GM19395 (cell line): Measurements from ENCODE around the gene RNF208.

Source experiments
- ATAC-seq: cut with Tn5 transposase; IDR thresholded peaks from one replicate; pipeline ENCODE4 v1.9.1; 2021; ENCODE audit warnings: mild to moderate bottlenecking, moderate library complexity; ENCODE audit not compliant: unreplicated experiment

Gene RNF208

DNA sequence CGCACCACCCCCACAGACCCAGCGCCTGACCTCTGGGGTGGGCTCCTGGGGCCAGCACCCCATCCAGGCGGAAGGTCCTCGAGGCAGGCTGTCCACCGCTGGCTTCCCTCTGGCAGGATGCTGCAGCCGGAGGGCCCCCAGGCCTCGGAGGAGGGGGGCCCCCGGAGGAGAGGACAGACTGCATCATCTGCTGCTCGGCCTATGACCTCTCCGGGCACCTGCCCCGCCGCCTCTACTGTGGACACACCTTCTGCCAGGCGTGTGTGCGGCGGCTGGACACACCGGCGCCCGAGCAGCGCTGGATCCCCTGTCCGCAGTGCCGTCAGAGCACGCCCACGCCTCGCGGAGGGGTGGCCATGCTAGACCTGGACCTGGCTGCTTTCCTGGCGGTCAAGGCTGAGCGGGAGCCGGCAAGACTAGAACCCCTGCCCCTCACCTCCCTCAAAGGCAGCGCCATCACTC is 6.5 kb upstream of the RNF208 start:
- no peak for ATAC-seq

DNA sequence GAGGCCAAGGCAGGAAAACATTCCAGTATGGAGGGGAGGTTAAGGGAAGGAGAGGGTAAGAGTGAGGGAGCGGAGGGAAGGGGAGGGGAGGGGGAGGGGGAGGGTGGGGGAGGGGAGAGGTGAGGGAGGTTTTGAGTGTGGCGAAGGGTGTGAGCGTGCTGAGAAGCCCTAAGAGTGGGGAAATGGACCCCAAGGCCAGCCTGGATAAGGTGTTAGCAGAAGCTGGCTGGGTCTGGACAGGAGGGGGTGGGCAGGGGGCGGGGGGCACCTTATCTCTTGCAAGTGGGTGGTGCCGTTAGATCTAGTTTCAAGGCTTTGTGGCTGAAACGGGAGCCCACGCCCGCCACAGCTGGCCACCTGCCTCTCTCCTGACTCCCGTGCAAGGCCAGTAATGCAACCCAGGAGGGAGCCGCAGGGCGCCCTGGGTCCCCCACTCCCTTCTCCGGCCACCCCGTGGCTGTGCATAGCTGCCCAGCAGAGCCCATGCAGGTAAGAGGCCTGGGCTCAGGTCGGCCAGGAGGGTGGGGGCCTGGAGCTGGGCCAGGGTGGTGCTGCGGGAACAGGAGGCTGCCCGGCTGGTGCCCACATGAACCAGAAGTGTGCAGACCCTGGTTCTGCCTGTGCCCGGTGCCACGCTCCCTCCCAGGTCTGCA is 5.9 kb upstream of the RNF208 start:
- no peak for ATAC-seq

DNA sequence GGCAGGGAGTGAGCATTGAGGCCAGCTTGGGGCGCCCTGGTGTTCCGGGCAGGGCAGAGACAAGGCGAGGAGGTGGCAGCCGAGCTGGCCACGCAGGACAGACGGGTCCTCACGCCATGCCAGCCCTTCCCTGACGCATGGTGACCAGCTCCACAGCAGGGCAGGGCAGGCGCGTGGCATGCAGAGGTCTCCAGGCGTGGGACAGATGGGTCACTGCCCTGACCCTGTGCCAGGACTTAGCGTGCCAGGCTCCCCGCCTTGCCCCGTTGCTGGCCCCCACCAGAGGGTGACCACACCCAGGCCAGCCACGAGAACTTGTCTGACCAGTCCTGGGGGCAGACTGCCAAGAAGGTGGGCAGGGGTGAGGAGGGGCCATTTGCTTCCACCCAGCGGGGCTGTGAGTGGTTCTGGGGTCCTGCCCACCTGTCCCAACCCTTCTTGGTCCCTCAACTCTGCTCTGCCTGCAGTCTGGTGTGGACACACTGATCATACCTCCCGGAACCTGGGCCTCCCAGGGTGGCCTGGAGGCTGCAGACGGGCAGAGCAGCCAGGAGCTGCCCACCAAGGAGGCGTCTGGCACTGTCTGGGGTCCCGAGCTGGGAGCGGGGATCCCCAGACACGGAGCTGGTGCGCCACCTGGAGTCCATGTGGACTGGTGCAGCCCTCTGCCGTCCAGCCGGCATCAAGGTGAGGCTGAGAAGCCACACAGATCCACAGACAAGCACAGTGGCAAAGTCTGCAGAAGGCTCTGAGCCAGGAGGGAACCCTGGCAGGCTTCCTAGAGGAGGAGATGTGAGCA is 5.2 kb upstream of the RNF208 start, which contains the start of gene RNF224:
Gene RNF224, plus strand, starts transcription at position 449 of the 799 bp plus-strand sequence. CDS start 834 bp downstream, outside the sequence.
- ATAC-seq, result no peak

DNA sequence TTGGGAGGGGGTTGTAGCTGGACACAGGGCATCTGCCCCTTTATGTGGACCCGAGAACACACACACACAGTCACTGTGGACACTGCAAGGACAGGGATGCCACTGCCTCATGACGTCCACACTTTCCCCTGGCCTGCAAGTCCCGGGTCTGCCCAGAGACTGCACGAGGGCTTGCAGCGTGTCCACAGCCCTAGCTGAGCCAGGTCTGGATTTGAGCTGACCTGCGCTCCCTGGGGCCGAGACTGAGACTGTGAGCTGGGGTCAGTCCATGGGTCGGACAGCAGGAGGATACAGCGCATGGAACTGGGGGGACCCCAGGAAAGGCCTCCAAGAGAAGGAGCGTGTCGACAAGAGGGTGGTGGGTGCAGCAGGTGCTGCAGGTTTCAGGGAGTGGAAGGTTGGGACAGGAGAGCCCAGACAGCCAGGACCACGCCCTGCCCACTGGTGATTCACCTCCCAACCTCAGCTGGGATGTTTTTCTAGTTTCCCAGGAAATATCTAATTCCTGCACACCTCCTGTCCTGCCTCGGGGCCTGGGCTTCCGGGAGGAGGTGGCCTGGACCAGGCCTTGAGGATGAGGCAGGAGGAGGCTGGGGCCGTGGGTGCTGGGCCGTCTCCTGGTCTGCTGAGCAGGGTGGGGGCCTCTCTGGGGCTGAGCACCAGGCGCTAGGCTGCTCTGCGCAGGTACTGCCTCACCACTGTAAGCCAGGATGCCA is 4.5 kb upstream of the RNF208 start:
- ATAC-seq, result no peak

DNA sequence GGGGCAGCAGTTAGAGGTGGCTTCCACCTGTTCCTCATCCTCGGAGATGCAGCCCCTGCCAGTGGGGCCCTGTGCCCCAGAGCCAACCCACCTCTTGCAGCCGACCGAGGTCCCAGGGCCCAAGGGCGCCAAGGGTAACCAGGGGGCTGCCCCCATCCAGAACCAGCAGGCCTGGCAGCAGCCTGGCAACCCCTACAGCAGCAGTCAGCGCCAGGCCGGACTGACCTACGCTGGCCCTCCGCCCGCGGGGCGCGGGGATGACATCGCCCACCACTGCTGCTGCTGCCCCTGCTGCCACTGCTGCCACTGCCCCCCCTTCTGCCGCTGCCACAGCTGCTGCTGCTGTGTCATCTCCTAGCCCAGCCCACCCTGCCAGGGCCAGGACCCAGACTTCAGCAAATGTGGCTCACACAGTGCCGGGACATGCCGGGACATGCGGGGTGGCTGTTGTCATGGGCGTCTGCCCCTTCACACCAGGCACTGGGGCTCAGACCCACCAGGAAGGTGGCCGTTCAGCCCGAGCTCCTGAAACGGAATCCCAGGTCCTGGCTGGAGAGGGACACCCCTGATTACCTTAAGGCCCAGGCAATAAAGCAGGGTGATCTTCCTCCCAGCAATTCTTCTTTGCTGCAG is 3.8 kb upstream of the RNF208 start:
- no peak for ATAC-seq

DNA sequence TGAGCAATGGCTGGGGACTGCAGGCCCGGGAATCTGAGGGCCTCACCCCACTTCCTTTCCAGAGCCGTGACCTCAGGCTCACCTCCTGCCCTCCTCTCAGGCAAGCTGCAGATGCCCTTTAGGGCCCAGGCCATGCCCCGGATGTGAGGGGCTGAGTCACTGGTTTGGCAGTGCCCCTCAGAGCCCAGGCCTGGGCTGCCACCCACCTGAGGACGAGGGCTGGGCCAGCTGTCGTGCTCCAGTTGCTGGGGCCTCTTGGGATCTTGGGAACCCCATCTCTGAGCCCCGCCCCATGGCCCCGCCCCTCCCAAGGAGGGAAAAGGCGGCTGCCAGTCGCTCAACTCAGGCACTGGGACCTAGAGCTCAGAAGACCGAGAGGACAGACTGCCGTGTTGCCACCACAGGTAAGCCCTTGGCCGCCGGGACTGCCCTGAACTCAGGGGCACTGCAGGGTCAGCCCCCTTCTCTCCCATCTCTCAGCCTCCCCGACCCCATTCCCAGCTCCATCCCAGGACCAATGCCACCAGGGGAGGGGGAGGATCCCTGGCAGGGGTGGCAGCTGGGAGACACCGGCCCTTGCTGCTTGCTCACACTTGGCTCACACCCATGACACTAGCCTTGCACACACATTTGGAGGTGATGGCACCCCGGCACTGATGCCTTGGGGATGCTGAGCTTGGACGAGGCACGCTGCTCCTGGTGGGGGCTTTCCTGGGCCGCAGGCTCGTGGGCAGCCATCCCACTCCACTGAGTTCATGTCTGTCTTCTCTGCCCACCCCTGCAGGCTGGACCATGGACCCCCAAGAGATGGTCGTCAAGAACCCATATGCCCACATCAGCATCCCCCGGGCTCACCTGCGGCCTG is 3.0 kb upstream of the RNF208 start, which contains the start of gene CYSRT1:
Gene CYSRT1, plus strand, starts transcription at position 345 of the 865 bp plus-strand sequence. Its CDS starts 448 bp downstream, at position 793.
- ATAC-seq, result no peak

DNA sequence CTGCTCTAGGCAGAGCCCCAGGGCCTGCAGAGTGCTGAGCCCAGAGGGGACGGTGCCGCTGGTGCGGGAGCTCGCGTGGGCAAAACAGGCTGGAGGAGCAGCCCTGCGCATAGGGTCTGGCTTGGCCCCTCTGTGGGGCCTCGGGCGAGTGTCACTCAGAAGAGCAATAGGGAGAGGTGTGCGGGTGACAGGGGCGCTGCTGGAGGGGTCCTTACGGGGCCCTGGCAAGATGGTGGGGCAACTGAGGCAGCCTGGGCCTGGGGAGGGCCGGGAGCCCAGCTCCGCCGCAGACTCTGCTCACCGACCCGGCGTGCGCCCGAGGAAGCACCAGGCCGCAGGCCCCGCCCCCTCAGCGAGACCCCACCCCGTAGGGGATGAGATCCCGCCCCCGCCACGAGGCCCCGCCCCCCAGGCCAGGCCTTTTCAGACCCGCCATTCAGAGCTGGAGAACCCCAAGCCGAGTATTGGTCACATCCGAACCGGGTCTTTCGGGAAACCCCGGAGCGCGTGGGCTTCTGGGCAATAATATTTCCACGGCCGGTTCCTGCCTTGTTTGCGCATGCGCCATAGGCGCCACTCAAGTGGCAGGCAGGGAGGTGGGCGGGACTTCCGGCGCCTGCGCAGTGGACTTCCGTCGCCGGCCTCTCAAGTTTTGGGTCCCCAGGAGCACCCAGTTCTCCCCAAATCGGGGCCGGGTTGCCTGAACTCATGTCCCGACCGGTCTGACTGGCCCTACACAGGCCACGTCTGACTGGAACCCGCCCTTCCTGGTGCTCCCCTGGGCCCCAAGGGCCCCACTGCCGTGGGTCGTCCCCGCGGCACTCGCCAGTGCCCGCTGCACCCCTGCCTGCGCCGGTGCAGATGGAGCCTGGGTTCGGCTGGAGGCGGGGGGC is 1.3 kb upstream of the RNF208 start:
- ATAC-seq, result peak; percentile 71

DNA sequence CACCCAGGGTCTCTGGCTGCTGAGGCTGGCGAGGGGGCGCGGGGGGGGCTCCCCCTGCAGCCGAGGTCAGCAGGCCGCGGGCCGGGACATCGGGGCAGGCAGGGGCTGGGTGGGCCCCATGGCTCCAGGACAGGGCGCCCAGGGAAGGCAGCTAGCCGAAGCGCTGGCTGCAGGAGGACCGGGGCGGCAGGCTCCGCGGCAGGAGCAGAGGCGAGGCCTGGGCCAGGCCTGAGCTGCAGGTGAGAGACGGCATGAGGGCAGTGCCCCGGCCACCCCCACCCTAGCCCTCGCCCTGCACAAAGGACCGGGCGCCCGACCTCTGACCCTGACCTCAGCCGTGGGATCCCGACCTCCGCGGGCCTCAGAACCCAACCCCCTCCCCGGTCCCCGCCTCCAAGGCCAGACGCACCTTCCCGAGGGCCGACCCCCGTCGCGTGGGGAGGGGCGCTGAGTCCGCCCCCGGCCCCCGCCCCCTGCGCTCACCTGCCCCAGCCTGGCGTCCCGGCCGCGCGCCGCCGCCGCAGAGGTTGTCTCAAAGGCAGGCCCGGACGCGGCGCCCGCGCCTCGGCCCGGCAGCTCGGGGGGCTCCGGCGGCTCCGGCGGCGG is 431 bp downstream of the RNF208 start:
- ATAC-seq, result no peak

DNA sequence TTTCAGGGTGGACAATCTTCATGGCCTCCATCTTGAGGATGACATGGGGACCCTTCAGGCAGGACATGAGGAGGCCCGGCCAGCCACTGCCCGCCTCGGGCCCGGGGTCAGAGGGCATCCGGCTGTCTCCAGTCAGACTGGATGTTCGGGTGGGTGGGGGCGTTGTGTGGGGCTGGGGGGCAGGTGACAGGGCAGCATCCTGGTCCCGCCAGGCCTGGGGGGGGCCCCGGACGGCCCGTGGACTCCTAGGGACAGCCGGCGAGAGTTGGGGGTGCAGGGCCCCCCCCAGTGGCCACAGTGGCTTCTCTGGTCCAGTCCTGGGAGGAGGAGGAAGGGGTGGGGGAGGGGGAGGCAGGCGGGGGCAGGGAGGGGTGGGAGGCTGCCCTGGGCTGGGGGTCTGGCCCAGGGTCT is 940 bp downstream of the RNF208 start:
- no peak for ATAC-seq

DNA sequence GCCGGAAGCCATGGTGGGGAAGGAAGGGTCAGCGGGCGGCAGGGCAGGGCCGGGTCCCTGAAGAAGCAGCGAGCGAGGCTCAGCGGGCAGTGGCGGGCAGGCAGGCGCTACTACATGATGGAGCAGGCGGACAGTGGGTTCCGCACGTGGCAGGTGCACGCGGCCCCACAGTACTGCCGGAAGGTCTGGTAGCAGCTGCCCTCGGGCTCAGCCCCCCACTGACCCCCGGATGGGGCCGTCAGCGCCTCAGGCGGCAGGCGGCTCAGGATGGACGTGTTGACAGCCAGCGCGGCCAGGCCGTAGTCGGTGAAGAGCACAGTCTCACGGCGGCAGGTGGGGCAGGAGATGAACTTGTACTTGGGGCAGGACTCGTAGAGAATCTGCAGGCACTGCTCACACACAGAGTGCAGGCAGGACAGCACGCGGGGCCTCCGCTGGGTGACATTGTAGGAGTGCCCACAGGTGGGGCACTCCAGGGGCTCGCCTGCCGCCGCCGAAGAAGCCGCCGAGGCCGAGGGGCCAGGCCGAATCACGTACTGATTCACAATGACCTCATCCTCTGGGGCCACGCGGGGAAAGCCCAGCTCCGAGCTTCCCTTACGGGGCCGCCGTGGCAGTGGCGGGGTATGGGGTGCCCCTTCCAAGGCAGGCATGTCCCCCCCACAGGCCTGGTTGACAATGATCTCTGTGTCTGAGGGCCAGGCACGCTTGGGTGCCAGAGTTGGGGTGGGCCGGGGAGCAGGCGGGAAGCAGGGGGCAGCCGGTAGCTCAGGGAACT is 1.5 kb downstream of the RNF208 start:
- ATAC-seq, result no peak

DNA sequence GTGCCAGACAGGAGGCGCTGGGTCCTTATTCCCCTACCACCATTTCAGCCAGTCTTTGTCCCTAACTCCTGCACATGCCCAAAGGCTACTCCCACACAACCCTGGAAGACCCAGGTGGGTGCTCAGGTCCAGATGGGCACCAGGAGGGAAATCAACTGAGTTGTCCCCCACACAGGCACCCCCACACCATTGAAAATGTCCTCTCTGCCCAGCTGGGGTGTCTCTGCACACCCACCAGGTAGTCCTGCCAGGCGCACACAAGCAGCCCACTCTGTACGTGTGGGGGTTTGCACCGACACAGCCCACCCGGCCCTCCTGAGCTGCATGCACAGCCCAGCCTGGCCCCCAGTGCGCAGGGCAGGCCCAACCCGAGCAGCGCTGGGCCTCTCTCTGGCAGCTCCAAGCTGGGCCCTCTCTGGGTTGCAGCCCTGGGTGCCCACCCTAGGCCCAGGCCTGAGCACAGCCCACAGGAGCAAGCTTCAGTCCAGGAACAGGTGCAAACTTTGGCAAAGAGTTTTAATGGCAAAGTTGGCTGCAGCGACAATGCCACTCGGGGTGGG is 2.2 kb downstream of the RNF208 start:
- no peak for ATAC-seq

DNA sequence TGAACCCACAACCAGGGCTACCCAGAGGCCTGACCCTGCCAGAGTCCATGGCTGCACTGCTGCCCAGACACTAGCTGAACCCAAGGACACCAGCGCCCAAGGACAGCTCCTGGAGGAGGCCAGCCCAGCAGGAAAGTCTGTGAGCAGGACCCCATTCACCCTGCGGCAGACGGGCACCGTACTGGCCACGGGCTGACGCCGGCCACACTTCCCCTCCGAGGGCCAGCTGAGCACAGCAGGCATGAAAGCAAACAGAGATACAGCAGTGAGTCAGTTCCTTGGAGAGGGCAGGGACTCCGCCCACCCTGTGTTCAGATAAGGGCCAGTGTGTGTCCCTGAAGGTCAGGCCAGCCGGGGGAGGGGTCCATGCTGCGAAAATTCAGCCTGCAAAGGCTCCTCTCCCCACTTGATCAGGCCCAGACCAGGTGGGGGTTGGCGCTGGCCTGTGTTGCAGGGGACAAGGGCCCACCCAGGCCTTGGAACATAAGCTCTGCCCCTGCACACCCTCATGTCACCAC is 3.2 kb downstream of the RNF208 start:
- ATAC-seq, result no peak

DNA sequence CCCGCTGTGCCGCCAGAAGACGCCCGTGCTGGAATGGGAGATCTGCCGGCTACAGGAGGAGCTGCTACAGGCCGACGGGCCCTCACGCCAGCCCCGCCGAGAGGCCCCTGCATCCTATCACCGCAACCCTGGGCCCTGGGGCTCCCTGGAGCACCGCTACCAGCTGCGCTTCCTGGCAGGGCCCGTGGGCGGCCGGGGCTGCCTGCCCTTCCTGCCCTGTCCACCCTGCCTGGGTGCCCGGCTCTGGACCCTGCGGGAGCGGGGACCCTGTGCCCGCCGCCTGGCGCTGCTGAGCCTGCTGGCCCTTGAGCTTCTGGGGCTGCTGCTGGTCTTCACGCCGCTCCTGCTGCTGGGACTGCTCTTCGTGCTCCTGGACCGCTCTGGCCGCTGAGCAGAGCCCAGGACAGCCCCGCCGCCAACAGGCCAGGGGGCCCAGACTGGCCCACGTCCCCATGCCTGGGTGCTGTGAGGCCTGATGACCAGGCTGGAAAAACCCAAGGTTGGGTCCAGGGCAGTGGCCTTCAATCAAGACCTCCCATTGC is 3.8 kb downstream of the RNF208 start:
- ATAC-seq, result no peak

DNA sequence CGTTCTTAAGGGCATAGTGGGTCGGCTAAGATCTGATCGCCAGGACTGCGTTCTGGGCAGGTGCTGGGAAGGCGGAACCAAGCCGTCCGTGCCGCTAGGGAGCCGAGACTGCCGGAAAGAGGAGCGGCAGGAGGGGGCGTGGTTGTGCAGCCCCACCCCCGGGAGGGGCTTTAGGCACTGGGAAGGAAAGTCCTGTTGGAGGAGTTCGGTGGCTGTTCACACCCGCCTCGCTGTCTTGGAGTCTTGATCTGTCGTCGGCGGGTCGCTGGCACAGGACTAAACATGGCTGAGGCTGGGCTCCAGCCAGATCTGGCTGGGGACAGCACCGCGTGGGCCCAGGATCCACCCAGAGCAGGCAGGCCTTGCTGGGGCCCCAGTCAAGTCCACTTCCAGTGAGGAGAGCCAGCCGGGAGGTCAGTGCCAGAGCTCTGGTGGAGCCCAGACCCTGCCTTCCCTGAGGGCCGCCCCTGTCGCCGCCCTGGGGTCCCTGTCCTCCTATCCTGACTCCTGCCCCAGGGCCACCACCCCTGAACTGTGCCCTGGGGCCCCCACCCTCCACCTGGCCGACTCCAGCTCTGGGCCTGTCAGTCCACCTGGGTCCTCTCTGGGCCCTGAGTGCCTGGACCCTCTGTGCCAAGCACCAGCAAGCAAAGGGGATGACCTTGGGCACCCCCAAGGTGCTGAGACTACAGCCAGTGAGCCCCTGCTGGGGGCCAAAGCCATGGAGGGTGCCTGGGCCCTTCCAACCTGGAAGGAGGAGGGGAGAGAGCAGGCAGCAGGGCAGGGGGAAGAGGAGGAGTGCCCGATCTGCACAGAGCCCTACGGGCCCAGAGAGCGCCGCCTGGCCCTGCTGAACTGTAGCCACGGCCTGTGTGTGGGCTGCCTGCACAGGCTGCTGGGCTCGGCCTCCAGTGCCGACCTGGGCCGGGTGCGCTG is 4.5 kb downstream of the RNF208 start:
- ATAC-seq, result no peak

DNA sequence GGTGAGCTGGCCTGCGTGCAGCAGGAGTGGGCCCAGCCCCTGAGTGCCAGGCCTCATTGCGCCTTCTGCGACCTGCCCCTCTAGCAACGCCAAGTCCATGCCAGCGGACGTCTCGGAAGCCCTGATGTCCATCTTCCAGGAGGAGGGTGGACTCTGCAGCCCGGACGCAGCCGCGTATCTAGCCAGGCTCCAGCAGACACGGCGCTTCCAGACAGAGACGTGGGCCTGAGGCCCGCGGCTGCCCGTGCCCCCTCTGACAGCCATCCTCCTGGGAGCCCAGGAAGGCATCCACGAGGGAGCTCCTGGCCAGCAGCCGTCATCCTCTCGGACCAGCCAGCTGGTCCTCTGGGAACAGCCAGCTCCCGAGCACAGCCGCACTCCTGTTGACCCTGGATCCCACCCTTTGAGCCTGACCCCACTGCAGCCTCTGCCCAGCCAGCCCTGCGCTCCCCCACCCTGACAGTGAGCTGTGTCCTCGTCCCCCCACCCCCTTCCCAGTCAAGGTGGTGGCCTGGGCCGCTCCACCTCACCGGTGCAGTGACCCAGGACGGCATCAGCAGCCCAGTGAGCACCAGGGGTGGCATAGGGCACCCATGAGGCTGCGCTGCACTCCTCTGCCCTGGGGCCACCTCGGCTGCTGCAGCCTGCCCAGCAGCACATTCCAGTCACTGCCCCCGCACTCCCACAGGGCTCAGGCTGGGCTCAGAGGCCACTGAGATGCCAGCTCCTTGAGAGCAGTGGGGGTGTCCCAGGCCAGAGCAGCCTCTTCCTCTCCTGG is 5.7 kb downstream of the RNF208 start:
- no peak for ATAC-seq
